Measurements from ENCODE around the gene BFSP1.

Gene BFSP1

DNA sequence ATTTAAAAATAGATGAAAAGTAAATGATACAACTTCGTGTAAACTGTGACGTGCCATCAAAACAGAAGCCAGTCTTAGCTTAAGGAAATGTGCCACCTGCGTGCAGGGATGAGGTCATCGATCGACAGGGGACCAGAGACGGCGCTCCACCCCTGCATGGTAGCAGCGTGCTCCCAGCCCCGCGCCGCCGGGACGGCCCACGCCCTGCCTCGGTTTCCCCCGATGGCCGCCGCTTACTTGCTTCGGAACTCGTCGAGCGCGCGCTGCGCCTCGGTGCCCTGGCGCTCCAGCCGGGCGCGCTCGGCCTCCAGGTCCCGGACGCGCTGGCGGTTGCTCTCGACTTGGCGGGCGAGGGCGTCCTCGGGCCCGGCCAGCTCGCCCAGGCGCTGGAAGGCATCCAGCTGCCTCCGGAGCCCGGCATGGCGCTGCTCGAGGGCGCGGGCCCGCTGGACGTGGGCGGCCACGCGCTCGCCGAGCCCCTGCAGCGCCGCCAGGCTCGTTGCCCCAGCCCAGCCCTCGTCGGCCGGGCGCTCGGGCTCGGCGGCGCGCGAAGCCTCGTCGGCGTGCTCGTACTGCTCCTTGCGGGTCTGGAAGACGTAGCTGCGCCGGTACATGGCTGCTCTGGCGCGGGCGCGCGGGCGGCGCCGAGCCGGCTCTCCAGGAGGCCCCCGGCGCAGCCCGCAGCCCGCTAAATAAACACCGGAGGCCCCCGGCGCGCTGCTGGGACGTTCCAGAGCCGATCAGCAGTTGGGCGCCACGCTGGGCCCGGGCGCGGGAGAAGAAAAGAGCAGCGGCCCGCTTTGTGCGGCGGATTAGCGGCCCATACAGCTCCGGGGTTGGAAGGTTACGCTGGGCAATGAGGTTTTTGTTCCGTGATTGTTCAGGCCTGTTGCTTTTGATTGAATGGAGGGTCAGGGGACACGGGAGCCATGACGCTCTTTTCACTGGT, at the start of gene BFSP1:
Gene BFSP1, minus strand, starts transcription at position 664 of the 949 bp plus-strand sequence. Its CDS starts 50 bp downstream, at position 614.
- ATAC-seq: peak; percentile 91
- TF ChIP-seq ESRRG (CRISPR knock-in tag; IDR thresholded peaks at IDR 0.05): no peak
- TF ChIP-seq CREB5 (CRISPR knock-in tag; IDR thresholded peaks at IDR 0.05; ENCODE audit: low read depth): no peak
- TF ChIP-seq ZFP30 (CRISPR knock-in tag; IDR thresholded peaks at IDR 0.05): no peak

DNA sequence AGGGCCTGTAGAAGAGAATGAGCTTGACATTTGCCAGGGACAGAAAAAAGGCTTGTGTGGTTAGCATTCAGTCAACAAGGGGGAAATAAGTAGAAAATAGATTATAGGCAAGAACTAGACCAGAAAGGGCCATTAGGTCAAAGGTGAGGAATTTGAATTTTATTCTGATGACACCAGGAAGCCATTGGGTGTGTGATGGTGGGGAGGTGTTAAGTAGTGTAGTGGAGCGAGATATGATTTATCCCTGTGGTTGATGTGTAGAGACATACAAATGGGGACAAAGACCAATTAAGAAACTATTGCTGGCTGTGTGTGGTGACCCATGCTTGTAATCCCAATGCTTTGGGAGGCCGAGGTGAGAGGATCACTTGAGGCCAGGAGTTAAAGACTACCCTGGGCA, 49.7 kb upstream of the BFSP1 start:
- no peak for TF ChIP-seq ARNTL (CRISPR knock-in tag; IDR thresholded peaks at IDR 0.05; ENCODE audit: borderline replicate concordance, low read depth)

DNA sequence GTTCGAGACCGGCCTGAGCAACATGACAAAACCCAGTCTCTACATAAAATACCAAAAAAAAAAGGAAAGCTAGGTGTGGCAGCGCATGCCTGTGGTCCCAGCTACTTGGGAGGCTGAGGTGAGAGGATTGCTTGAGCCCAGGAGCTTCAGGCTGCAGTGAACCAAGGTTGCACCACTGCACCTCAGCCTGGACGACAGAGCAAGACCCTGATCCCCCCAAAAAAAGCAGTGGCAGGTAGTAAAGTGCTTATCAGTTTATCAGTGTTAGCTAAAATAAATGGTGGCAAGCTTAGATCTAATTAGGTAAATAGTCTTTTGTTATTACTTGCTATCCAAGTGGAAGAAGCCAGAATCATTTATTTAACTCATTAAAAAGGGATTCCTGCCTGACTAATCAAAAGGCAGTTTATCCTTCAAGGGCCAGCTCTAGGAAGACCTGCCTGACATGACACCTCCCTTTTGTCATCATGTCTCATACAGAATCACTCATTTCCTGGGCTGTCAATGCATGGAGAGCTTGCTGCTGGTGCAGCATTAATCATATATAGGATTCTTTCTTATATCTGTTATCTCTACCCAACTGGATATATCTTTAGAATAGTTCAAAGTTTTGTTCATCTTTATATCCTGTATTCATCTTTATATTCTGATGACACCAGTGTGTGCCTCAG, 48.3 kb upstream of the BFSP1 start:
- no peak for ATAC-seq
- TF ChIP-seq ZNF70 (CRISPR knock-in tag; IDR thresholded peaks at IDR 0.05) (no peak), CSDC2 (CRISPR knock-in tag; IDR thresholded peaks at IDR 0.05) (no peak), ZFP3 (CRISPR knock-in tag; IDR thresholded peaks at IDR 0.05) (no peak), OSR1 (CRISPR knock-in tag; IDR thresholded peaks at IDR 0.05) (no peak), TSHZ2 (CRISPR knock-in tag; IDR thresholded peaks at IDR 0.05) (no peak), POU6F1 (CRISPR knock-in tag; IDR thresholded peaks at IDR 0.05; ENCODE audit: borderline replicate concordance, low read depth) (no peak), RARB (CRISPR knock-in tag; IDR thresholded peaks at IDR 0.05) (no peak), CSRNP3 (CRISPR knock-in tag; IDR thresholded peaks at IDR 0.05) (no peak), ZNF8 (CRISPR knock-in tag; IDR thresholded peaks at IDR 0.05) (no peak), ZNF565 (CRISPR knock-in tag; conservative IDR thresholded peaks at IDR 0.05; ENCODE audit: low read depth) (no peak), TOX (CRISPR knock-in tag; IDR thresholded peaks at IDR 0.05; ENCODE audit: borderline replicate concordance) (no peak)
- TF ChIP-seq, protein P1, sequence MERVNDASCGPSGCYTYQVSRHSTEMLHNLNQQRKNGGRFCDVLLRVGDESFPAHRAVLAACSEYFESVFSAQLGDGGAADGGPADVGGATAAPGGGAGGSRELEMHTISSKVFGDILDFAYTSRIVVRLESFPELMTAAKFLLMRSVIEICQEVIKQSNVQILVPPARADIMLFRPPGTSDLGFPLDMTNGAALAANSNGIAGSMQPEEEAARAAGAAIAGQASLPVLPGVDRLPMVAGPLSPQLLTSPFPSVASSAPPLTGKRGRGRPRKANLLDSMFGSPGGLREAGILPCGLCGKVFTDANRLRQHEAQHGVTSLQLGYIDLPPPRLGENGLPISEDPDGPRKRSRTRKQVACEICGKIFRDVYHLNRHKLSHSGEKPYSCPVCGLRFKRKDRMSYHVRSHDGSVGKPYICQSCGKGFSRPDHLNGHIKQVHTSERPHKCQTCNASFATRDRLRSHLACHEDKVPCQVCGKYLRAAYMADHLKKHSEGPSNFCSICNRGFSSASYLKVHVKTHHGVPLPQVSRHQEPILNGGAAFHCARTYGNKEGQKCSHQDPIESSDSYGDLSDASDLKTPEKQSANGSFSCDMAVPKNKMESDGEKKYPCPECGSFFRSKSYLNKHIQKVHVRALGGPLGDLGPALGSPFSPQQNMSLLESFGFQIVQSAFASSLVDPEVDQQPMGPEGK (CRISPR knock-in tag; IDR thresholded peaks at IDR 0.05; ENCODE audit: borderline replicate concordance): no peak

More for the DNA sequence above, 49.7 kb upstream of the BFSP1 start:
- ATAC-seq: no peak

GRCh38 chr20:17576215-17576614, 45.0 kb upstream of the BFSP1 start:
- ATAC-seq: no peak
- TF ChIP-seq ZC3H10 (CRISPR knock-in tag; IDR thresholded peaks at IDR 0.05) (no peak), GLIS3 (CRISPR knock-in tag; IDR thresholded peaks at IDR 0.05) (no peak), POU6F1 (CRISPR knock-in tag; IDR thresholded peaks at IDR 0.05; ENCODE audit: borderline replicate concordance, low read depth) (no peak), CSRNP3 (CRISPR knock-in tag; IDR thresholded peaks at IDR 0.05) (no peak), PPARA (CRISPR knock-in tag; IDR thresholded peaks at IDR 0.05; ENCODE audit: borderline replicate concordance) (no peak), ZNF565 (CRISPR knock-in tag; conservative IDR thresholded peaks at IDR 0.05; ENCODE audit: low read depth) (no peak), TOX (CRISPR knock-in tag; IDR thresholded peaks at IDR 0.05; ENCODE audit: borderline replicate concordance) (no peak), ARNTL (CRISPR knock-in tag; IDR thresholded peaks at IDR 0.05; ENCODE audit: borderline replicate concordance, low read depth) (no peak), ZFP3 (CRISPR knock-in tag; IDR thresholded peaks at IDR 0.05) (no peak), ESRRG (CRISPR knock-in tag; IDR thresholded peaks at IDR 0.05) (no peak), CREB5 (CRISPR knock-in tag; IDR thresholded peaks at IDR 0.05; ENCODE audit: low read depth) (no peak)

Data from SK-N-SH treated with all-trans-retinoic acid at 6 μM for 48 hours (cell line).